Esophagus squamous epithelium (tissue), 5 donors: ENCODE measurements around the gene DNAAF3. TPM values are rescaled to one million over a fixed set of nuclear protein-coding genes. Genes with fewer than 3 reads are reported as not detected.
"Not testable (repeated sequence)": the region's sequence is repeated elsewhere in the genome, so short reads cannot be mapped to it uniquely, and the experiment has no call there.

Source experiments
- DNase-seq: peaks from one replicate; lab custom pipeline; 2025; lab: John Stamatoyannopoulos, UW
- H3K27ac ChIP-seq, 4 donors: fragments of 200-600 bp; sonication (generic); one replicate each; pipeline ENCODE4 v1.5.1; 2016 to 2019; ENCODE audit warnings: mild to moderate bottlenecking in 1 of 4
- H3K27me3 ChIP-seq, 4 donors: fragments of 200-600 bp; sonication (generic); 1 replicate in 3 of 4; 2 replicates in 1 of 4; pipeline versions ENCODE4 v1.5.1 to v1.6.0; 2017 to 2021; ENCODE audit warnings: antibody characterized with exemption in 1 of 4
- H3K36me3 ChIP-seq, 3 donors: fragments of 200-600 bp; sonication (generic); one replicate each; pipeline ENCODE4 v1.5.1; 2016 to 2019
- H3K4me1 ChIP-seq, 3 donors: fragments of 200-600 bp; sonication (generic); one replicate each; pipeline ENCODE4 v1.5.1; 2017 to 2019
- H3K4me3 ChIP-seq, 4 donors: fragments of 200-600 bp; sonication (generic); 1 replicate in 3 of 4; 2 replicates in 1 of 4; pipeline ENCODE4 v1.5.1; 2016 to 2019; ENCODE audit warnings: mild to moderate bottlenecking in 2 of 4, moderate library complexity in 1 of 4
- H3K9me3 ChIP-seq, 3 donors: fragments of 200-600 bp; sonication (generic); one replicate each; pipeline ENCODE4 v1.5.1; 2016 to 2019
- POLR2A ChIP-seq, 4 donors: fragments of 450-650 bp; IDR thresholded peaks; one replicate each; pipeline ENCODE4 v1.6.1; 2017; ENCODE audit warnings: antibody characterized with exemption in 4 of 4, mild to moderate bottlenecking in 4 of 4, moderate library complexity in 3 of 4
- WGBS, 2 donors: methylation state at CpG; one replicate each; pipeline ENCODE4 v1.1.5; 2018; 5-methylcytosine and 5-hydroxymethylcytosine counted together
- intact Hi-C: fragments of 100-400 bp; cut with DNase I; formaldehyde crosslinking; loops from one replicate; pipeline ENCODE4 v1.15.0; 2022
- total RNA-seq, 4 donors: library from RNA; depleted of rRNA; stranded (reverse); fragments of >200 nt; gene quantifications; one replicate each; pipeline ENCODE4 v1.1.0, GENCODE V29; 2016
- TF ChIP-seq, protein P1 (sequence below), 6 experiments: fragments of 450-650 bp in 4 of 6; fragments of 200-600 bp in 2 of 6; sonication (generic) in 2 of 6; IDR thresholded peaks; one replicate each; pipeline ENCODE4 v1.5.1; 2016 to 2019; ENCODE audit warnings: antibody characterized with exemption in 6 of 6, mild to moderate bottlenecking in 4 of 6, moderate library complexity in 4 of 6
- donor health status: DM: yes; HTN: yes; CAD: no.

The DNAAF3 gene
- total RNA-seq, 4 donors from 2014 or later: 0.53 to 2.8 (median 1.4) TPM

DNA sequence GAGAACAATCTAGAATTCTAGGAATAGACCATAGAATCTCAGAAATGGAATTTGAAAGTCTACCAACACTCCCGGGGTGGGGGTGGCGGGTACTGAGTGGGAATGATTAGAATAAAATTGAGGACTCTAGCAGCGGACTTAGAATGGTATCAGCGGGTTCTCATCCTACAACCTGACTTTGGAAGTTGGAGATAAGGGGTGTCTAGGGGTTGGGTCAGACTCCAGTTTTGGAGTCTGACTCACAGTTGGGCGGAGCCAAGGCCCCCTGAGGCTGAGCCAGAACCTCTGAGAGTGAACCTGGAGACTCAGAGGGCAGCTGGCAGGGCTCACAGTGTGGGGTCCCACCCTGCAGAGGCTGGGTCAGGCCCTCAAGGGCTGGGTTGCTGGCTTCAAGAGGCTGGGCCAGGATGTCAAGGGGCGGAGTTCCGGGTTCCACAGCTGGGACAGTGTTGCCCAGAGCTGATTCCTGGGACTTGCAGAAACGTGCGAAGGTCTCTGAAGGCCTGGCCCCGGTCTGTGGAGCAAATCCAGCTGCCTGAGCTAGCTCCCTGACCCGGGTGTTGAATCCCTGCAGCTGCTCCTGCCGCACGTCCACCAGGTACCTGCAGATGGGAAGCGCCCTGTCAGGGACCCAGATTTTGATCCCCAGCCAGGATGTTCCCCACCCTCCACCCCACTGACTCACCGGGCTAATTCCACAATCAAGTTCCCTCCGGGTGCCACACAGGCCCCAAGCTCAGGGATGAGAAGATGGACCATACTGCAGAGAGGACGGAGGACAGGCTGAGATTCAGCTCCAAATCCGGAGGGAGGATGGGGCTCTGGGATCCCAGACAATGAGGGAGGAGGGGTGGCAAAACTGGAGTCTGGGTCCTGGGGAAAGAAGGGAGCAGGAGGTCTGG is 7.3 kb downstream of the DNAAF3 start:
- no peak for TF ChIP-seq POLR2A (IDR thresholded peaks at IDR 0.05)
- TF ChIP-seq, protein P1, sequence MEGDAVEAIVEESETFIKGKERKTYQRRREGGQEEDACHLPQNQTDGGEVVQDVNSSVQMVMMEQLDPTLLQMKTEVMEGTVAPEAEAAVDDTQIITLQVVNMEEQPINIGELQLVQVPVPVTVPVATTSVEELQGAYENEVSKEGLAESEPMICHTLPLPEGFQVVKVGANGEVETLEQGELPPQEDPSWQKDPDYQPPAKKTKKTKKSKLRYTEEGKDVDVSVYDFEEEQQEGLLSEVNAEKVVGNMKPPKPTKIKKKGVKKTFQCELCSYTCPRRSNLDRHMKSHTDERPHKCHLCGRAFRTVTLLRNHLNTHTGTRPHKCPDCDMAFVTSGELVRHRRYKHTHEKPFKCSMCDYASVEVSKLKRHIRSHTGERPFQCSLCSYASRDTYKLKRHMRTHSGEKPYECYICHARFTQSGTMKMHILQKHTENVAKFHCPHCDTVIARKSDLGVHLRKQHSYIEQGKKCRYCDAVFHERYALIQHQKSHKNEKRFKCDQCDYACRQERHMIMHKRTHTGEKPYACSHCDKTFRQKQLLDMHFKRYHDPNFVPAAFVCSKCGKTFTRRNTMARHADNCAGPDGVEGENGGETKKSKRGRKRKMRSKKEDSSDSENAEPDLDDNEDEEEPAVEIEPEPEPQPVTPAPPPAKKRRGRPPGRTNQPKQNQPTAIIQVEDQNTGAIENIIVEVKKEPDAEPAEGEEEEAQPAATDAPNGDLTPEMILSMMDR (IDR thresholded peaks at IDR 0.05): no peak
- peaks cover 5 to 97% (median 16%) of the 10 kb centered on the region in 4 donors for H3K27me3 ChIP-seq
- 27 to 34% methylated on average over 7 to 8 of the region's 18 CpGs for WGBS, 2 donors

DNA sequence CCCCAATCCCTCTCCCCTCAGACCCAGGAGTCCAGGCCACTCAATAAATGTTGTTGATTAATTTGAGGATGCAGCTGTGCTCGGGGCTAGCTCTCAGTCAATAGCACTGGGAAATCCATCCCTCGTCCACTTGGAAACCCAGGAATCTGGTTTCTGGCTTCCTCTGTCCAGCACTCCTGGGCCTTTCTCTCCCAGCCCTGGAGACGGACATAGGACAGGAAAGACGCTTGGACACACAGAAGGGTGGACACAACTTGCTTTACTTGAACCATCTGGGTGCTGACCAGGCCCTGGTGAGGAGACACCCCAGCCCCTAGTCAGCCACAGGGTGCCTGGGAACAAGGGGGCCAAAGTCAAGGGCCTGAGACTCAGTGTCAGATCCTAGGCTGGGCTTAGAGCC is 8.0 kb downstream of the DNAAF3 start:
- TF ChIP-seq POLR2A (IDR thresholded peaks at IDR 0.05): no peak
- TF ChIP-seq, protein P1 (IDR thresholded peaks at IDR 0.05): no peak
- intact Hi-C loops: no loop called here
- H3K4me1 ChIP-seq: peaks cover 0 to 43% (median 17%) of the 10 kb centered on the region in 3 donors
- no peak overlapping the region for H3K27ac ChIP-seq
- no peaks in the 10 kb centered on the region for H3K9me3 ChIP-seq
- 70% methylated on average over 3 of the region's 4 CpGs; no CpG with 5 or more reads in 1 of the 2 donors for WGBS, 2 donors
- no peak overlapping the region for H3K4me3 ChIP-seq
- peaks cover 5 to 96% (median 16%) of the 10 kb centered on the region in 4 donors for H3K27me3 ChIP-seq
- no peaks in the 10 kb centered on the region for H3K36me3 ChIP-seq
- DNase-seq: no peak

More for the DNA sequence above, 7.3 kb downstream of the DNAAF3 start:
- intact Hi-C loops: no loop called here
- no peaks in the 10 kb centered on the region for H3K36me3 ChIP-seq
- no peak for DNase-seq
- peak overlapping the region in 1 of 4 donors; percentile 9 for H3K27ac ChIP-seq
- no peaks in the 10 kb centered on the region for H3K9me3 ChIP-seq
- peak overlapping the region in 1 of 4 donors; percentile 7 for H3K4me3 ChIP-seq
- H3K4me1 ChIP-seq: peaks cover 0 to 43% (median 17%) of the 10 kb centered on the region in 3 donors

DNA sequence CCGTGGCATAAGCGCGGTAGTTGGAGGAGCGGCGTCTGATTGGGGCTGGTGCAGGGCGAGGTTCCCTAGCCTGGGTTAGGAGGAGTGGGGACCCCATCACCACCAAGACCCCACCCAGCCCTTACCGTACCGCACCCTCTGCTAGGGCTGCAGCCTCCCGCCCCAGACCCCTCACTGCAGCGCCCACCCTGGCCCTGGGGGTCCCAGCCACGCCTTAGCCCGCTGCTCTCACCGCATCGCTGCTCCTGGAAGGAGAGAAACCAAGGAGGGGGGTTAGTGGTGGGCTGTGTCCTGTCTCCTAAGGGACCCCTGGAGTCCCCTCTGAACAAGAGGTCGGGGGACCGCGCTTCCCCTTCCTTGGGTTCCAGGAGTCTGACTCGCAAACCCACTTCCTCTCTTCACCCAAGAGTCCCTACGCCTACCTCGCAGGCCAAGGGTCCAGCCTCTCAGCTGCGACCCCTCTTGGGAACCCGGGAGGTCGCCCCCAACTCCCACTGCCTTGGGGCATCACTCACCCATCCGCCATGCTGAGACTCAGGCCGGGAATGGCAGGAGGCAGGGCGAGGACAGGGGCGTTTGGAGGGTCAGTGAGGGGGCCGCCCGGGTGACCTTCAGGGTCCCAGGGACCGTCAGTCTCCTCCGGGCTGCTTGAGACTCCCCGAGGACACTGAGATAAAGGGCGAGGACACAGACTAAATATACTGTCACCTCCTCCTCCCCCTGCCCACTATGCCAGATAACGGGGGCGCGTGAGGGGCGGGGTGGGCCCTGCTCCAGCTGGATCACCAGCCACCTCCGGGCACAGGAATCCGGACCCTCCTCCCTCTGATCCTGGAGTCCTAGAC is 9.1 kb downstream of the DNAAF3 start, which contains the start of gene TNNI3:
Gene TNNI3, minus strand, starts transcription at position 669 of the 845 bp plus-strand sequence. Its CDS starts 143 bp downstream, at position 526.
- intact Hi-C loops: no loop called here
- TF ChIP-seq, protein P1 (IDR thresholded peaks at IDR 0.05): no peak
- TF ChIP-seq POLR2A (IDR thresholded peaks at IDR 0.05): no peak
- 40 to 60% methylated on average over 1 to 3 of the region's 39 CpGs for WGBS, 2 donors

DNA sequence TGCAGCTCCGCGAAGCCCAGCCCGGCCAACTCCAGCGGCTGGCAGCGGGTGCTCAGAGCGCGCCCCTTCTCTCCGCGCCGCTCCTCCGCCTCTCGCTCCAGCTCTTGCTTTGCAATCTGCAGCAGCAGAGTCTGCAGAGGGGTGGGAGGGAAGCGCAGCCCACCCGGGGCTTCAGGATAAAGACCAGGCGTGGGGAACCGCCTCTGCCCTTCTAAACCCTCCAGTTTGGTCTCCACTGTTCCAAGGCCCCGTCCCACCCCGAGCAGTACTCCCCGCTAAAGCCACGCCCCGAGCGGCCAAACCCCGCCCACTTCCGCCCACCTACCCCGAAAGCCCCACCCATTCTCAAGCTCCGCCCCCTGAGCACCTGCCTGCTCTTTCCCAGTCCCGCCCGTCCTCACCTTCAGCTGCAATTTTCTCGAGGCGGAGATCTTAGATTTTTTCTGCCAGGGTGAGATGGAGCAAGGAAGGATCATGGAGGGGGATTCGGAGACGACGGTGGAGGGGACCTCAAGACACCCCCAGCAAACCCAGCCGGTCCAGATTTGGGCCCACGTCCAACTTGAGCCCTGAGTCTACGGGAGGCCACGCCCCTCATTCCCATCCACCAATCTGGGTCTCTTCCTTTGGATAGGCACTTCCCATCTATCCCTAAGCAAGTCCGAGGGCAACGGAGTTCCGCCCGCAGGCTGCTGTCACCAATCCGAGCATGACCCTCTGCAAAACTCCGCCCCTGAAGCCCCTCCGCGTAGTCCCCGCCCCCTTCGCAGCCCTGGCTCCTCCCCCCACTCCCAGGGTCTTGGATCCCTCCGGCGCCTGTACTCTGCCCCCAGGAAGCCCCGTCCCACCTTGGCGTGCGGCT is 10.0 kb downstream of the DNAAF3 start:
- H3K4me3 ChIP-seq: peak overlapping the region in 3 of 4 donors; percentile 15 to 22 (median 18)
- H3K27me3 ChIP-seq: peaks cover under 1 to 76% (median 11%) of the 10 kb centered on the region in 4 donors
- H3K27ac ChIP-seq: no peak overlapping the region
- intact Hi-C loops: no loop called here
- no peaks in the 10 kb centered on the region for H3K36me3 ChIP-seq
- DNase-seq: no peak
- WGBS, 2 donors: 8 to 13% methylated on average over 6 to 26 of the region's 52 CpGs
- H3K4me1 ChIP-seq: peaks cover 0 to 43% (median 17%) of the 10 kb centered on the region in 3 donors
- TF ChIP-seq, protein P1 (IDR thresholded peaks at IDR 0.05): no peak
- TF ChIP-seq POLR2A (IDR thresholded peaks at IDR 0.05): no peak
- H3K9me3 ChIP-seq: no peaks in the 10 kb centered on the region

More for the DNA sequence above, 9.1 kb downstream of the DNAAF3 start, which contains the start of gene TNNI3:
- DNase-seq: no peak
- Histone ChIP-seq H3K36me3 (no peaks in the 10 kb centered on the region), H3K4me3 (peak within 1 kb of the TSS in 1 of 4 donors; percentile 22), H3K27ac (no peak within 1 kb of the TSS), H3K9me3 (no peaks in the 10 kb centered on the region), H3K4me1 (peaks cover 0 to 43% (median 17%) of the 10 kb centered on the region in 3 donors), H3K27me3 (peaks cover 5 to 84% (median 16%) of the 10 kb centered on the region in 4 donors)

DNA sequence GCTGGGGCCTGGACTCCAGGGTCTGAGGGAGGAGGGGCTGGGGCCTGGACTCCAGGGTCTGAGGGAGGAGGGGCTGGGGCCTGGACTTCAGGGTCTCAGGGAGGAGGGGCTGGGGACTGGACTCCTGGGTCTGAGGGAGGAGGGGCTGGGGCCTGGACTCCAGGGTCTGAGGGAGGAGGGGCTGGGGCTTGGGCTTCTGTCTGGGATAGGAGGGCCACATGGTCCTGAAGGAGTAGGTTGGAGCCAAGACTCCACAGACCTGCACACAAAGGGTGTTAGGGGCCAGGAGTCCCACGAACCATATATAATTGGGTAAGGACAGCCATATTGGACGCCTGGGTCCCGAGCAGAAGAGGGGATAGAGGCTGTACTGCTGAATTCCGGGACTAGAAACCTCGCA is 10.6 kb downstream of the DNAAF3 start:
- intact Hi-C loops, H3K9me3 ChIP-seq, DNase-seq, H3K27ac ChIP-seq, H3K36me3 ChIP-seq: not testable (repeated sequence)
- peaks cover 0 to 69% (median 7%) of the 10 kb centered on the region in 4 donors for H3K27me3 ChIP-seq
- peak overlapping the region in 3 of 4 donors; percentile 15 to 22 (median 18) for H3K4me3 ChIP-seq
- H3K4me1 ChIP-seq: peaks cover 0 to 39% (median 17%) of the 10 kb centered on the region in 3 donors
- 4% methylated on average over 5 of the region's 5 CpGs; no CpG with 5 or more reads in 1 of the 2 donors for WGBS, 2 donors
